Ishikawa (cell line): ENCODE results near the gene PIGU.

ENCODE experiments used
- CEBPB ChIP-seq: IDR thresholded peaks from 2 replicates; pipeline ENCODE4 v1.6.1; 2012
- CREB1 ChIP-seq: IDR thresholded peaks from 2 replicates; pipeline ENCODE4 v1.6.1; 2012; ENCODE audit warnings: low read depth
- EGR1 ChIP-seq: IDR thresholded peaks from 2 replicates; pipeline ENCODE4 v1.6.1; 2012
- EP300 ChIP-seq: IDR thresholded peaks from 2 replicates; pipeline ENCODE4 v1.6.1; 2012; ENCODE audit warnings: borderline replicate concordance
- FOXM1 ChIP-seq: IDR thresholded peaks from 2 replicates; pipeline ENCODE4 v1.6.1; 2012; ENCODE audit warnings: low read depth, borderline replicate concordance
- MAX ChIP-seq: IDR thresholded peaks from 2 replicates; pipeline ENCODE4 v1.6.1; 2012
- NFIC ChIP-seq: IDR thresholded peaks from 2 replicates; pipeline ENCODE4 v1.6.1; 2012
- RAD21 ChIP-seq: IDR thresholded peaks from 2 replicates; pipeline ENCODE4 v1.6.1; 2012; ENCODE audit warnings: low read depth
- REST ChIP-seq: IDR thresholded peaks from 2 replicates; pipeline ENCODE4 v1.6.1; 2012; ENCODE audit warnings: low read depth, mild to moderate bottlenecking
- TAF1 ChIP-seq: IDR thresholded peaks from 2 replicates; pipeline ENCODE4 v1.6.1; 2012; ENCODE audit warnings: low read depth, mild to moderate bottlenecking
- TCF12 ChIP-seq: IDR thresholded peaks from 2 replicates; pipeline ENCODE4 v1.6.1; 2012; ENCODE audit warnings: low read depth
- TEAD4 ChIP-seq: IDR thresholded peaks from 2 replicates; pipeline ENCODE4 v1.6.1; 2012
- YY1 ChIP-seq: IDR thresholded peaks from 2 replicates; pipeline ENCODE4 v1.6.1; 2012; ENCODE audit warnings: low read depth
- ZBTB7A ChIP-seq: IDR thresholded peaks from 2 replicates; pipeline ENCODE4 v1.6.1; 2012; ENCODE audit warnings: low read depth
- TF ChIP-seq, protein P1 (sequence below): IDR thresholded peaks from 2 replicates; pipeline ENCODE4 v1.6.1; 2012

Gene PIGU

DNA sequence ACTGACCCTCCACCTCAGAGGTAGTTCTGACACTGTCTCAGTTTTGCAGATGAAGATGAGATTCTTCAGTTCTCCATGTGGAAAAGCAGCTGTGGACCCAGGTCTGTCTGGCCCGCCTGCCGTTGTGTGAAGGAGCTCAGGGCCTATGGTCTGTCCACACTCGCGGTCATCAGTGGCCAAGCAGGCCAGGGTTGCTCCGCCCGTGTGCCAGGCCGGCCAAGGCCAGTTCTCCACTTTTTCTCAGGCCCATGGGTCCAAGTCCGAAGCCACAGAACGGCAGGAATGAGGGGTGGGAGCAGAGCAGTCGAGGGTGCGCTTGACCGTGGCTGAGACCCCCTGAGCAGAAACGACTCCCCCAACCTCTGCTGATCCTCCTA lies 127.0 kb downstream of the PIGU start:
- TF ChIP-seq ZBTB7A, result no peak
- TF ChIP-seq, protein P1, sequence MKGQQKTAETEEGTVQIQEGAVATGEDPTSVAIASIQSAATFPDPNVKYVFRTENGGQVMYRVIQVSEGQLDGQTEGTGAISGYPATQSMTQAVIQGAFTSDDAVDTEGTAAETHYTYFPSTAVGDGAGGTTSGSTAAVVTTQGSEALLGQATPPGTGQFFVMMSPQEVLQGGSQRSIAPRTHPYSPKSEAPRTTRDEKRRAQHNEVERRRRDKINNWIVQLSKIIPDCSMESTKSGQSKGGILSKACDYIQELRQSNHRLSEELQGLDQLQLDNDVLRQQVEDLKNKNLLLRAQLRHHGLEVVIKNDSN, result no peak
- TF ChIP-seq YY1, result no peak
- TF ChIP-seq NFIC, result no peak
- no peak for TF ChIP-seq TEAD4
- no peak for TF ChIP-seq EGR1
- no peak for TF ChIP-seq MAX
- TF ChIP-seq REST, result no peak
- no peak for TF ChIP-seq FOXM1
- no peak for TF ChIP-seq EP300
- no peak for TF ChIP-seq CREB1
- TF ChIP-seq RAD21, result no peak
- no peak for TF ChIP-seq CEBPB
- TF ChIP-seq TCF12, result no peak

DNA sequence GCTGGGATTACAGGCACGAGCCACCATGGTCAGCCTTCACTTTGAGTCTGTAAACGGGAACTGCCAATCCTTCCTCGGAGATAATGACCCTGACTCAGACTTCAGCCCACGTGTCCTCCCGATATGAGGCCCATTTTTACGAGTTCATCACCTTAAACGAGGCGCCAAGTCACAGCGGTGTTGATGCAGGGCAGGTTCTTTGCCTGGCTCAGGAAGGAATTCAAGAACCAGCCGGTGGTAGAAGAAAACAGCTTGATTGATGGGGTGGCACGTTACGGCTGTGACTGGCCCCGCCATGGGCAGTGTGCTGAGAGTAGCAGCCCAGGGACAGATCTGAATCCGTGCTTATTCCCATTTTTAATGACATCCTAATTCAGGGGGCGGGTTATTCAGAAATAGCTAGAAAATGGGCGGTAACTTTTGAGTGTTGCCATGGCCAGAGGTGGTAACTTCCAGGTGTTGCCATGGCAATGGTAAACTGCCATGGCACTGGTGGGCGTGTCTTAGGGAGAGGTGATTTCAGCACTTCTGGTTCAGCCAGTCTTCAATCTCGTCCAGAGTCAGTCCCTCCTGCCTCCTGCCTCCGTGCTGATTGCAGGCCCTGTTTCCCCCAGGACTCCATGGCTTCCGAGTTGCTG lies 127.5 kb downstream of the PIGU start:
- TF ChIP-seq MAX, result peak; percentile 61
- TF ChIP-seq FOXM1, result no peak
- TF ChIP-seq CREB1, result no peak
- TF ChIP-seq TCF12, result no peak
- no peak for TF ChIP-seq EP300
- peak; percentile 5; the same call in 1 of the 2 replicates for TF ChIP-seq EGR1
- TF ChIP-seq TAF1, result no peak
- TF ChIP-seq, protein P1, result no peak
- no peak for TF ChIP-seq TEAD4

DNA sequence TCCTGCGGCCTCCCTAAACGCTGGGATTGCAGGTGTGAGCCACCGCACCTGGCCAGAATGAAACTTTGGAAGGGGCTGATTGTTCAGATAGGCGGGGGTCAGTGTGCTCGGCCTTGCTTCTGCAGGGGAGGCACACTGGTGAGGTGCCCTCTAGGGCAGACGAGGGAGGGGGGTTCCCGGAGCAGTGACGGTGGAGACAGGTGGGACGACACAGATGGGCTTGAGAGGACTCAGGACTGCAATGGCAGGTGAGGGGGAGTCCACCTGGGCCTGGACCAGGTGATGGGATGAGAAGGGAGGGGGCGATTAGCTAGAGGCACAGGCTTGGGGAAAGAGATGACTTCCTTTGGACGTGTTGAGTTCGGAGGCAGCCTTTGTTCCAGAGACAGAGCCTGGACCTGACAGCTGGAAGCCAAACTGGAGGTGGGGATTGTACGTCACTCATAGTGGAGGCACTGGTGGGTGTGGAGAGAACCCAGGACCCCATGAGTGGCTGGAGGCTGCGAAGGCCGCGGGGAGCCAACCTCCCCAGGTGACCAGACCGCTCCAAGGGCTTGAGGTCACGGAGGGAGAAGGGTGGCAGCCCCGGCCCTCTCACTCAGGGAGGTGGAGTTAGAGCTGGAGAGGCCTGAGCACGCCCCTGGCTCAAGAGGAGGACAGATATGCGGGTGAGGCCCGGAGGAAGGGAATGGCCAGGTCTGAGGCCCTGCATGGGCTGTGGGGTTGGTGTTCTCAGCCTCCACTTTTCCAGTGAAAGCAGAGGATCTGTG lies 128.9 kb downstream of the PIGU start:
- TF ChIP-seq, protein P1, result no peak
- TF ChIP-seq ZBTB7A (no peak), TEAD4 (no peak), EGR1 (no peak), RAD21 (no peak), MAX (no peak), TAF1 (no peak), CEBPB (no peak), NFIC (no peak), YY1 (no peak), EP300 (no peak), CREB1 (no peak), TCF12 (no peak), FOXM1 (no peak), REST (no peak)

- no peak for TF ChIP-seq RAD21
These were observed 130.1 kb downstream of the PIGU start for GRCh38 chr20:34546751-34547181.

DNA sequence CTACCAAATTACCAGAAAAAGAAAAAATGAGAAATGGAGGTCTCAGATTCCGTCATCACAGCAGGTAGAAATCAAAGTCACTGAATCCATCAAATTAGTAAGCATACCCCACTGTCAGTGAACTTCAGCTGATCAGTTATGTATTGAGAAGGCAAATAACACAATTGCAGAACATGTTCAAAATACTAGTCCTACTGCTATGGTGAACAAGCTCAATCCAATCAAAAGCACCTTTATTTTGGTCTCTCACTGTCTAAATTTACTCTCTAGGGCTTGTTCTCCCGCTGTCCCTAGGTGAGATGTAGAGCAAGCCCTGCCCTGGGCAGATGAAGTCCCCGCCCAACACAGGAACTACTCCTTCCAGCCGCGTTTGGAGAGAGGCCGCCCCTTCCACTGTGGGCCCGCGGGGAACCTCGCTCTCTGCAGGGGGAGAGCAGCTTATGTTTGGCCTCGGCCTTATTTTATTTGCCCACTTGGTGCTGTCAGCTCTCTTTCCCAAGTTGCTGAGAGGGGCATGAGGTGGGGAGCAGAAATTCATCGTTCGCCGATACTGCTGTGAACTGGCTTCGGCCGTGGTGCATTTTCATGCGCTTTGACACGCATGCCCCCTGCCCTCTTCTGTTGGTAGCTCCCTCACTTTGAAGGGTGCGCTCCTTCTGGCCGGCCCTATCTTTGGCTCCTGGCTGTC lies 132.6 kb downstream of the PIGU start:
- TF ChIP-seq MAX (no peak), NFIC (no peak), RAD21 (no peak), CREB1 (no peak), TAF1 (no peak), TEAD4 (no peak), CEBPB (no peak), REST (no peak), TCF12 (no peak), EGR1 (no peak), YY1 (no peak)
- TF ChIP-seq, protein P1, result no peak
